GM12873 (cell line): ENCODE measurements around the gene RNF214.

ENCODE experiments used
- TF ChIP-seq, protein P1 (sequence below): IDR thresholded peaks from 2 replicates; pipeline ENCODE4 v1.5.1; 2012; ENCODE audit warnings: low read depth, mild to moderate bottlenecking, moderate library complexity, low read length, control low read depth; ENCODE audit not compliant: insufficient read depth; ENCODE audit errors: missing control alignments

Gene RNF214

DNA sequence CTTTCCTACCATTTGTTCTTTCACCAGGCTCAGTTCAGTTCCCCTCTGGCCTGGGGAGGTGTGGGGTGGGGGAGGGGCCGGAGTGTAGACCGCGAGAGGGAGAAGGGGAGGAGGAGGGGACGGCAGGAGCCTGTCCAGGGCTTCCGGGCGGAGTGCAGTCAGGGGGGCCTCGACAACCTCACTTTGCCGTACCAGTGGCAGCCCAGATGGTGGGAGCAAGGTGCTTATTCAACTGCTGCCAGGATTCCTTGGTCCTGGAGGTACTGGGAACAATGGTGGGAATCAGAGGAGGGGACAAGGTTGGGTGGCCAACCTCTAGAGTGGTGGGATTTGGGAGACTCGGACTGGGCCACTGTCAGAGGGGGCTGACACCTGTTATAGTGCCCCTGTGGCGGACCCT, 82.4 kb downstream of the RNF214 start:
- TF ChIP-seq, protein P1, sequence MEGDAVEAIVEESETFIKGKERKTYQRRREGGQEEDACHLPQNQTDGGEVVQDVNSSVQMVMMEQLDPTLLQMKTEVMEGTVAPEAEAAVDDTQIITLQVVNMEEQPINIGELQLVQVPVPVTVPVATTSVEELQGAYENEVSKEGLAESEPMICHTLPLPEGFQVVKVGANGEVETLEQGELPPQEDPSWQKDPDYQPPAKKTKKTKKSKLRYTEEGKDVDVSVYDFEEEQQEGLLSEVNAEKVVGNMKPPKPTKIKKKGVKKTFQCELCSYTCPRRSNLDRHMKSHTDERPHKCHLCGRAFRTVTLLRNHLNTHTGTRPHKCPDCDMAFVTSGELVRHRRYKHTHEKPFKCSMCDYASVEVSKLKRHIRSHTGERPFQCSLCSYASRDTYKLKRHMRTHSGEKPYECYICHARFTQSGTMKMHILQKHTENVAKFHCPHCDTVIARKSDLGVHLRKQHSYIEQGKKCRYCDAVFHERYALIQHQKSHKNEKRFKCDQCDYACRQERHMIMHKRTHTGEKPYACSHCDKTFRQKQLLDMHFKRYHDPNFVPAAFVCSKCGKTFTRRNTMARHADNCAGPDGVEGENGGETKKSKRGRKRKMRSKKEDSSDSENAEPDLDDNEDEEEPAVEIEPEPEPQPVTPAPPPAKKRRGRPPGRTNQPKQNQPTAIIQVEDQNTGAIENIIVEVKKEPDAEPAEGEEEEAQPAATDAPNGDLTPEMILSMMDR: no peak

DNA sequence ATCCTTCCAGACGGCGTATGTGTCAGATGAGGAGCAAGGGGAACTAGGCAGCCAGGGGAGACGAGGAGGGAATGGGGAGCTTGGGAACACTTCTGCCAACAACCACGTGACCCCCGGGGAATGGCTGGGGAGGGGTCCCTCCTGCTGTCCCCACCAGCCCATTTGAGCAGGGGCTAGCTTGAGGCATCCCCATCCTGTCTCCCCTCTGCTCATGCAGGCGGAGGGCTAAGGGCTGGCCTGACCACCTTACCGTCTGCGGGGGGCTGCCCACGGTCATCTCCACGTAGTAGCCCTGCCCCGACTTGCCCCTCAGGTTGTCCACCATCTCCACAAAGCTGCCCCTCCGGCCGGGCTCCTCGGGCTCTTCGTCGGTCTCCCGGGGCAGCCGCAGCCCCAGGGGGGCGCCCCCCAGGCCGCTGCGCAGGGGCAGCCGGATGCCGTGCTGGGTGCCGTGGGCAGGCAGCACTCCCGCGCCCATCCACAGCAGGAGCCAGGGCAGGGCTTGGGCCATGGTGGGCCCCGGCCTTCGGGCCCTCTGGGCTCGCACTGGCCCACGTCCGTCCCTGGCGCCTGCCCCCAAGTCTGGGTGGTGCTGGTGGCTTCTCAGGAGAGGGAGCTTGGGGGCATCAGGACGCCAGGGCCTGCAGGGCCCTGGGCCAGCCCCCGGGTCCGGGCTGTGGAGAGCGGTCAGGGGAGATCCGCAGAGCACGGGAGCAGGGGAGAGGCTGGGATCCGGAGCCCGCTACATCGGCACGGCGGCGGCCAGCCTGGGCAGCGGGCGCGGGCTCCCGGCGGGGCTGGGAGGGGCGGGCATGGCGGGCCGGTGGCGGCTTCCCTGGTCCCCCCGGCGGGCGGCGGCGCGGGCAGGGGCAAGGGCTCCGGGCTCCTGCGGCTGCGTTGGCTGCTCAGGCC, 83.1 kb downstream of the RNF214 start:
- TF ChIP-seq, protein P1: no peak

DNA sequence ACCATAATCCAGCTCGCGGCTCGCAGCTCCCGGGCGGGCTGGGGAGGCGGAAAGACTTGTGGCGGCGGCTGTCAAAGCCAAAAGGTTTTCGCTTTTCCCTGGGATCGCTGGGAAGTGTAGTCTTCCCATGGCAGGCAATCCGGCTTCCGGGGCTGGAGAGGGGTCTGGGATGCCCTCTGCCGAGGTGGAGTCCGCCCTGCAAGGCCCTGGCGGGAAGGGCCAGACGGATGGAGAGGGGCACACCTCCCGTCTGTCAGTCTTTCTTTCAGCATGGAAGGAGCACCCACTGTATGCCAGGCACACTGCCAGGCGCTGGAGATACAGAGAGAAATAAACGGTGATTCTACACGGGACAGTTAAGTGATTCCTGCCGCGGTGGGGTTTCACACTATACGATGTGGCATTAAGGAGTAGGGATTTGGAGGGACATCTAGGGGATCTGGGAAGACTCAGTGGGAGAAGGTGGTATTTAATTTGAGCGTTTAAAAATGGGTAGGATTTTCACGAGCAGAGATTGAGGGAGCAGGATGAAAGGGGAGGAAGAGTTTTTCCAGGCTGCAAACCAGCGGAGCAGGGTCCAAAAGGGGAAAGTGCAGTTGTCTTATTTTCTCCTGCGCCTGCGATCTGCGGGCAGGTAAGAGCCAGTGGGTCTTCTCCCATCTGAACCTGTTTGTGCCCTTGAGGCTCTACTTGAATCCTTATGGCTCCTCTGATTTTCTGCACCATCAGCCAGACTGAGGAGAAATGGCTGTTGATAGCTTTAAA, 83.9 kb downstream of the RNF214 start, which contains the start of gene BACE1:
Gene BACE1, minus strand, starts transcription at position 60 of the 765 bp plus-strand sequence. CDS start 461 bp downstream, outside the sequence.
- TF ChIP-seq, protein P1: no peak

DNA sequence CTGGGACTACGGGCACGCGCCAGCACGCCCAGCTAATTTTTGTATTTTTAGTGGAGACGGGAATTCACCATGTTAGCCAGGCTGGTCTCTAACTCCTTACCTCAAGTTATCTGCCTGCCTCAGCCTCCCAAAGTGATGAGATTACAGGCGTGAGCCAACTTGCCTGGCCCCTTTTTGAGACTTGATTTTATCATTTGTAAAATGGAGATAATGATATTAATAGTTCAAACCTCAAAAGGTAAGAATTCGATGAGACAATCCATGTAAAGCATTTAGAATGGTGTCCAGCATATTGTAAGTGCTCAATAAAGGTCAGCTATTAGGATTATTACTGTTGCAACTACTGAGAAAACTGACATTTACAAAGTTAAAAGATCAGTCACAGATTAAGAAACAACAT, 86.3 kb downstream of the RNF214 start:
- TF ChIP-seq, protein P1: no peak

DNA sequence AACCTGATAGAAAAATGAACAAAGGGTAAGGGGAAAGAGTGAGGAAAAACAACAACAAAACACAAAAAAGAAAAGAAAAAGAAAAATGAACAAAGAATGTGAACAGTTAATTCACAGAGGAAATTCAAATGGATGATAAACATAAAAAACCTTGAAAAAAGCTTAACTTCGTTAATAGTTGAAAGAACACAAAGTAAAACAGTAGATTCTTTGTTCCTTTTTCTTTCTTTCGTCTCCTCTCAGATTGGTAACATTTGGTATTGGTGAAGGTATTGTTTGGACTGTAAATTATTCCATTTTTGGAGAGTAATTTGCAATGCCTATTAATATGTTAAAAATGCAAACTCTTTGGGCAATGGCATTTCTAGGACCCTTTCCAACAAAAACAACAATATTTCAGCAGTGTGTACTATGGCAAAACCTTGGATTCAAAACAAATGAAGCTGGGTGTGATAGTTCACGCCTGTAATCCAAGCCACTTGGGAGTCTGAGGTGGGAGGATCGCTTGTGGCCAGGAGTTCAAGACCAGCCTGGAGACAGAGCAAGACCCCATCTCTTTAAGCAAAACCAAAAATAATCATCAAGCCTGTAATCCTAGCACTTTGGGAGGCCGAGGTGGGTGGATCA, 86.9 kb downstream of the RNF214 start:
- TF ChIP-seq, protein P1: no peak

DNA sequence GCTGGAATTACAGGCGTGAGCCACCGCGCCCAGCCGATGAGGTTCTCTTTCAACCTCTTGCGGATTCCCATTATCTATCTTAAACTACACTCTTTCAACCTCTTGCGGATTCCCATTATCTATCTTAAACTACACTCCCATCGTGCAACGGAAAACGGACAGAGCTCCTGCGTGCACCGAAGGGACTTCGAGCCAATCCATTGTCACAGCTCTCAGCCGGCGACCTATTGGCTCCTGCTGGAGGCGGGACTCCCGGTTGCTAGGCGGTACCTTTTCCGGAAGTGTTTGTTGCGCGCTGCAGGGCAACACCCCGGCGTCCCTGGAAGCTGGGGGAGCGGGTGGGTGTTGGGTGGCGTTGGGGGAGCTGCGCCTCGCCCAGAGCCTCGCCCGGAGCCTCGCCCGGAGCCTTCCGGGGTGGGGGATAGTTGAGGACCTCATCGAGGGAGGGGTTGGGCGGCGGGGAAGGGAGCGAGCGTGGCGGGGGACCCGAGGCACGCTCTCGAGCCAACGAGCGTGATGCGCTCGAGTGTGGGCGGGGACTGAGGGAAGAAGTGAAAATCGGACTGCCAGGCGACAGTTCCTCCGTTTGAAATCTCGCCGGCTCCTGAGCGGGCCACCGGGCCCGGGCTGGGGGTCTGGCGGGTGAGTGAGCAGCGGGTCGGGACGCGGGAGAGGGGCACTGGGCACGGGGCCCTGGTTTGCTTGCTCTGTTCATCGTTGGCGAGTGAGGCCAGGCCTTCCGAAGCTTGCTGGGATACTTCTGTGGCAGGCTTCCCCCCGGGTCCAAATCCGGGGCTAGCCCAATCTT, 95.3 kb downstream of the RNF214 start, which contains the start of gene CEP164:
Gene CEP164, plus strand, starts transcription at position 288 of the 808 bp plus-strand sequence. CDS start 10,733 bp downstream, outside the sequence.
- TF ChIP-seq, protein P1: no peak
